ENCODE results near the gene SNED1. TPM values are rescaled to one million over a fixed set of nuclear protein-coding genes. Genes with fewer than 3 reads are reported as not detected.
A peak's percentile ranks its signal among the peaks of the same experiment; 100 is the strongest.

Gene SNED1
- total RNA-seq, 2 experiments from 2014 or later, result 1.4 to 1.8 TPM

DNA sequence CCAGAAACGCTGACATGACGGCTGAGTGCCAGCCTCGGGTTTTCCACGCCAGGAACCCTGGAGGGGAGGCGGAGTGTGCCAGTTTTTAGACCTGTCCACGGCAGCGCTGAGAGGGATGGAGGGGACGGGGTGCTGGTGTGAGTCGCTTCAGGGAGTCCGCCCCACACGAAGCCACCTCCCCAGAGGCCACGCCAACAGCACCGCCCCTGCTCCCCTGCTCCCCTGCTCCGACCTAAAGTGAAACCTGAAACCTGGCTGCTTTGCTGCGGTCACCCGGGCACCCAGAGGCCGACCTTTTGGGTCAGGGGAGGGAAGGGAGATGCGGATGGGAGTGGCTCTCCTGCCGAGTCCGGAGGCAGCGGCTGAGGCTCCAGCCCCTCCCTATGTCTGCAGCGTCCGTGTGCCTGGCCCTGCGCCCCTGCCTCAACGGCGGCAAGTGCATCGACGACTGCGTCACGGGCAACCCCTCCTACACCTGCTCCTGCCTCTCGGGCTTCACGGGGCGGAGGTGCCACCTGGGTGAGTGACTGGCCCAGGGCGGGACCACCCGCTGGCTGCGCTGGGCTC lies 38.1 kb downstream of the SNED1 start:
- peak overlapping the region; percentile 49 for H3K27ac Mint-ChIP-seq
- peak; percentile 75 for DNase-seq
- H3K9me3 Mint-ChIP-seq, result no peaks in the 10 kb centered on the region
- TF ChIP-seq CTCF (IDR thresholded peaks at IDR 0.05), result no peak
- H3K27me3 Mint-ChIP-seq, result no peaks in the 10 kb centered on the region
- peak overlapping the region; percentile 67 for H3K4me3 Mint-ChIP-seq
- POLR2A ChIA-PET, result no interaction called here
- intact Hi-C loops (cut with micrococcal nuclease), result no loop called here
- CTCF ChIA-PET, result no interaction called here
- ATAC-seq, result peak; percentile 88
- H3K36me3 Mint-ChIP-seq (ENCODE audit: low read depth), result no peaks in the 10 kb centered on the region
- peaks cover 9% of the 10 kb centered on the region for H3K4me1 Mint-ChIP-seq (ENCODE audit: low read depth)

DNA sequence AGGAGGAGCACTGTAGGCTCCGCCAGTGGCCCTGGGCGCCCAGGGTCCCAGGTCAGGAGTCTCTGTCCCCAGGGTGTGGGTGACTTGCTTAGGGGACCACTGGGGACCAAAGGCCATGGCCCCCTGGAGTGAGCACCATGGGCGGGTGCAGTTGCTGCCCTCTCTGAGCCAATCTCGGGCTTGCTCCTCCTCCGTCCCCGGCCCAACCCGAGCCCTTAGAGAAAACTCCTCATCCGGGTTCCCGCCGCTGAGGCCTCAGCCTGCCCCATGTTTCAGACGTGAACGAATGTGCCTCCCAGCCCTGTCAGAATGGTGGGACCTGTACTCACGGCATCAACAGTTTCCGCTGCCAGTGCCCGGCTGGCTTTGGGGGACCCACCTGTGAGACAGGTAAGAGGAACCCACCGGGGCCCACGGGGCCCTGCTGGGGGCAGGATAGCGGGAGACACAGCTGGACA lies 38.6 kb downstream of the SNED1 start:
- no peak overlapping the region for H3K27ac Mint-ChIP-seq

GRCh38 chr2:241037498-241037897 lies 39.1 kb downstream of the SNED1 start:
- Mint-ChIP-seq H3K4me3 (peak overlapping the region; percentile 67), H3K27ac (no peak overlapping the region)

More for the DNA sequence above, 38.6 kb downstream of the SNED1 start:
- POLR2A ChIA-PET, result no interaction called here
- CTCF ChIA-PET, result no interaction called here
- Mint-ChIP-seq H3K4me3 (peak overlapping the region; percentile 67), H3K27me3 (no peaks in the 10 kb centered on the region), H3K9me3 (no peaks in the 10 kb centered on the region), H3K36me3 (ENCODE audit: low read depth) (no peaks in the 10 kb centered on the region), H3K4me1 (ENCODE audit: low read depth) (peaks cover 12% of the 10 kb centered on the region)
- ATAC-seq (peak; percentile 43), DNase-seq (peak; percentile 38)
- TF ChIP-seq CTCF (IDR thresholded peaks at IDR 0.05), result no peak
- intact Hi-C loops (cut with micrococcal nuclease), result no loop called here

DNA sequence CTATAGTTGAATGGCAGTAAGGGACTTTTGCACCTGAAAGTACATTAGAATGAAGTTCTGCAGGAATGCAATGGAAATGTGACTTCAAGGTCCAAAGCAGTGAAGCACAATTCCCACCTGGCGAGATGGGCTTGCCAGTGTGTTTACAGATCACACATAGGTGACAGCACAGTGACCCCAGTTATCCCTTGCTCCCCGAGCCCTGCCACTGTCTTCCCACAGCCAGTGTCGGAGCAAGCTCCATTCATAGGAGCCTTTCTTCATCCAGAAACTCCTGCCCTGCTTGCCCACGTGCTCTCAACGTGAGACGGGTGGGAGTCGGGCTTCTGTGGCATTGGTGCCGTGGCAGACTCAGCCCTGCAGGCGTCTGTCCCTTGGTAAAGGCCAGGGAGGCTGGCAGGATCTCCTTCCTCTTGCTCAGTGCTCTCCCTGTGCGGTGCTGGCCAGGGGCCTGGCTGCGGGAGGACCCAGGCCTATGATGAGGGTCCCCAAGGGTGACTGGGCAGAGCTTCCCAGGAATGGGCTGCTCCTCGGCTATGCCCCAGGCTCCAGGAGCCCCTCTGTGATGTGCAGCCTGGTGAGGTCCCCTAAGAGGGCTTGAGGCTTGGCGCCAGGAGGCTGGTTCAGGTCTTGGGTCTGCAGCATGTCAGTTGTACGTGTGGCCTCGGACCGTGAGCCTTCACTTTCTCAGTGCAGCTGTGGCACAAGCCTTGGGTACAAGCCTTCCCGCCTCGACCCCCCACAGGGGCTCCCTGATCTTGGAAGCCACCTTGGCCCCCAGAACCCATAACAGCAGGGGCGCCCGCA lies 40.2 kb downstream of the SNED1 start:
- no peak overlapping the region for H3K4me3 Mint-ChIP-seq

More at GRCh38 chr2:241037498-241037897, 39.1 kb downstream of the SNED1 start:
- Mint-ChIP-seq H3K27me3 (no peaks in the 10 kb centered on the region), H3K9me3 (no peaks in the 10 kb centered on the region), H3K4me1 (ENCODE audit: low read depth) (peaks cover 12% of the 10 kb centered on the region), H3K36me3 (ENCODE audit: low read depth) (no peaks in the 10 kb centered on the region)
- DNase-seq (no peak), ATAC-seq (no peak)
- ChIA-PET CTCF (no interaction called here), POLR2A (no interaction called here)
- intact Hi-C loops (cut with micrococcal nuclease), result no loop called here
- TF ChIP-seq CTCF (IDR thresholded peaks at IDR 0.05), result no peak

More for the DNA sequence above, 40.2 kb downstream of the SNED1 start:
- DNase-seq (no peak), ATAC-seq (no peak)
- Mint-ChIP-seq H3K27me3 (no peaks in the 10 kb centered on the region), H3K27ac (no peak overlapping the region), H3K36me3 (ENCODE audit: low read depth) (no peaks in the 10 kb centered on the region), H3K9me3 (no peaks in the 10 kb centered on the region), H3K4me1 (ENCODE audit: low read depth) (peaks cover 12% of the 10 kb centered on the region)
- intact Hi-C loops (cut with micrococcal nuclease), result no loop called here
- TF ChIP-seq CTCF (IDR thresholded peaks at IDR 0.05), result no peak
- POLR2A ChIA-PET, result no interaction called here
- CTCF ChIA-PET, result no interaction called here

All from activated CD8-positive, alpha-beta T cell treated with anti-CD3 and anti-CD28 coated beads for 36 hours (primary cell).